Subcutaneous adipose tissue (tissue), 4 donors: ENCODE measurements around the gene PTS. TPM values are rescaled to one million over a fixed set of nuclear protein-coding genes. Genes with fewer than 3 reads are reported as not detected.

ENCODE experiments used
- total RNA-seq, 4 donors: library from RNA; depleted of rRNA; stranded (reverse); fragments of >200 nt; gene quantifications; one replicate each; pipeline ENCODE4 v1.1.0, GENCODE V29; 2016
- TF ChIP-seq, protein P1 (sequence below): fragments of 450-650 bp; IDR thresholded peaks from one replicate; pipeline ENCODE4 v1.5.1; 2016; ENCODE audit warnings: low read depth, mild to moderate bottlenecking, control low read depth, antibody characterized with exemption, moderate library complexity

The PTS gene
- total RNA-seq, 4 donors from 2014 or later: 19.8 to 40.1 (median 25.6) TPM

DNA sequence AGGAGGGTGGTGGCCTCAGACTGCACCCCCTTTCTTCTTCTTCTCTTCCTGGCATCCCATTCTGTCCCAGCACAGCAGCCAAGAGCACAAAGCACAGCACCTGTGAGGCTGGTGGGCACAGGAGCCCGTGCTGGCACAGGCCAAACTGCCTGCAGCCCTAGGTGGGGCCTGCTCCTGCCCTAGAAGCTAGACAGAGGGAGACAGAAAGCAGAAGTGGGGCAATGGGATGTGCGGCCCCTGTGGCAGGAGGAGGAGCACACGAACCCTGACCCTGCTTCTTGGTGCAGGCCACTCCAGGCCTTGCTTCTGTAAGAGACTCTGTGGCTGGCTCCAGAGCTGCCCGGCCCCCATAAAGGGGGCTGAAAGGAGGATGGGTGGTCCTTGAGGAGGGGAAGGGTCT is 3.9 kb upstream of the PTS start:
- TF ChIP-seq, protein P1, sequence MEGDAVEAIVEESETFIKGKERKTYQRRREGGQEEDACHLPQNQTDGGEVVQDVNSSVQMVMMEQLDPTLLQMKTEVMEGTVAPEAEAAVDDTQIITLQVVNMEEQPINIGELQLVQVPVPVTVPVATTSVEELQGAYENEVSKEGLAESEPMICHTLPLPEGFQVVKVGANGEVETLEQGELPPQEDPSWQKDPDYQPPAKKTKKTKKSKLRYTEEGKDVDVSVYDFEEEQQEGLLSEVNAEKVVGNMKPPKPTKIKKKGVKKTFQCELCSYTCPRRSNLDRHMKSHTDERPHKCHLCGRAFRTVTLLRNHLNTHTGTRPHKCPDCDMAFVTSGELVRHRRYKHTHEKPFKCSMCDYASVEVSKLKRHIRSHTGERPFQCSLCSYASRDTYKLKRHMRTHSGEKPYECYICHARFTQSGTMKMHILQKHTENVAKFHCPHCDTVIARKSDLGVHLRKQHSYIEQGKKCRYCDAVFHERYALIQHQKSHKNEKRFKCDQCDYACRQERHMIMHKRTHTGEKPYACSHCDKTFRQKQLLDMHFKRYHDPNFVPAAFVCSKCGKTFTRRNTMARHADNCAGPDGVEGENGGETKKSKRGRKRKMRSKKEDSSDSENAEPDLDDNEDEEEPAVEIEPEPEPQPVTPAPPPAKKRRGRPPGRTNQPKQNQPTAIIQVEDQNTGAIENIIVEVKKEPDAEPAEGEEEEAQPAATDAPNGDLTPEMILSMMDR: no peak

DNA sequence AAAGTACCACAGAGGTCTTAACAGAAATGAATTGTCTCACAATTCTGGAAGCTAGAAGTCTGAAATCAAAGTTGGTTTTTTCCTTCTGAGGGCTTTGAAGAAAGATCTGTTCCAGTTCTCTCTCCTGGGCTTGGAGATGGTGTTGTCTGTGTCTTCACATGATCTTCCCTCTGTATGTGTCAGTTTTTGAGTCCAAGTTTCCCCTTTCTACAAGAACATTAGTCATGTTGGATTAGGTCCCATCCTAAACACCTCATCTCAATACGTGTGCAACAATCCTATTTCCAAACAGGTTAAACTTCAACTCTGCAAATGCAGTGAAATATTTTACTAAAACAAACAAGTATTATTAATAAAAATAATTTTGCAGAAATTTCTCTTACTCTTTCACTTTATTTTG is 3.1 kb upstream of the PTS start:
- TF ChIP-seq, protein P1: no peak

DNA sequence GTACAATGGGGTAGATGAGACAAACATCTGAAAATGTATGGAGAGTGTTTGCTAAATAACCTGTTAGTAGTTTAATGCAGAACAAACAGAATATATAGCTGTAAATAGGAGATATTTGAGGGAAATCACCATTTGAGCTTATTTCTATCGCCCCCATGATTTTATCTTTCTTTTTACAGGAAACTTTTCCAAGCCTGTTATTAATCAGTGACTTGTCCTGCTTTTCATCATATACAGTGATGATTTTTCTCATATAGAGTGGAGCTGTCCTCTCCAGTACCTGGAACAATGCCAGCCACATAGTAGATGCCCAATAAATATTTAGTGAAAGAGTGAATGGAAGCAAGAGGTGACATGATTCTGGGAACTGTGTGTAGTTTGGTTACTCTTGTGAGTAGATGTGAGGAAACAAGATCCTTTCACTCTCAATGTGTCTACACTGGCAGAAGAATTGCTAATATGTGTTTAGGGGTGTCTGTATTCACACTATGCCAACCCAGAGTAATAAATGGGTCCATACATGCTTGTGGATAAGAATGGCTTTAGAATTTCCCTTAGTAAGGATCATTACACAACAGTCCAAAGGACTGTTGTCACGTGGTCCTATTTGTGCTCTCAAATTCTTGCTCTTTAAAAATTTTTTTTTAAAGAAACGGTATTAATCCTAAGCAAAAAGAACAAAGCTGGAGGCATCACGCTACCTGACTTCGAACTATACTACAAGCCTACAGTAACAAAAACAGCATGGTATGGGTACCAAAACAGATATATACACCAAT is 2.3 kb upstream of the PTS start:
- TF ChIP-seq, protein P1: no peak

DNA sequence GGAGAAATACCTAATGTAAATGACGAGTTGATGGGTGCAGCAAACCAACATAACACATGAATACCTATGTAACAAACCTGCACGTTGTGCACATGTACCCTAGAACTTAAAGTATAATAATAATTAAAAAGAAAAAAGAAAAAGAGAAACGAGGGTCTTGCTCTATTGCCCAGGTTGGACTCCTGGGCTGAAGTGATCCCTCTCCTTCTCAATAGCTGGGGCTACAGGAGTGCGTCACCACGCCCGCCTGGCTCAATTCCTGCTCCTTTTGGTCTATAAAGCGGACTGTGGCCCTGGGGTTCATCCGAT is 521 bp upstream of the PTS start:
- TF ChIP-seq, protein P1: no peak

DNA sequence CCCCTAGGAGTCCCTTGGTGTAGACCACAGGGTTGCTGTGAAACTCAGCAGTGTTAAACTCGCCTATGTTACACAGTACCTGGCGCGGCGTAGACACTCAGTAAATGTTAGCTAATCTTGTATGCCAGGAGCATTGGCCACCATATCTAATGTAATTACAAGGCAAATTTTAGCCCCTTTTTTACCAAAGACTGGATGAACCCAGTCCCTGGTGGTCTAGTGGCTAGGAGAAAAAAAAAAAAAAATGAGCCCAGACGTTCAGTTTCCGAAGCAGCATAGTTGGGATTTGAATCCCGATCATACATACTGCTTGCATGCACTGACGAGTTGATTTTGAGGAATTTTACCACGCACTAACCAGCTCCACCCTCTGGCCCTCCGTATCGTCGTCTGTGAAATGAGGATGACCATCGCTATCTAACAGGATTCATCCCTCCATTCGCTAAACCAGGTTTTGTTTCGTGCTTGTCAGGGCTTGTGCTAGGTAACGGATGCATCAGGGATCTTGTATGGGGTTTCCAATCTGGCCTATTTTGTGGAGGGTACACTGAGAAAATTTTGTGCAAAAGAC is 688 bp downstream of the PTS start:
- TF ChIP-seq, protein P1: no peak

DNA sequence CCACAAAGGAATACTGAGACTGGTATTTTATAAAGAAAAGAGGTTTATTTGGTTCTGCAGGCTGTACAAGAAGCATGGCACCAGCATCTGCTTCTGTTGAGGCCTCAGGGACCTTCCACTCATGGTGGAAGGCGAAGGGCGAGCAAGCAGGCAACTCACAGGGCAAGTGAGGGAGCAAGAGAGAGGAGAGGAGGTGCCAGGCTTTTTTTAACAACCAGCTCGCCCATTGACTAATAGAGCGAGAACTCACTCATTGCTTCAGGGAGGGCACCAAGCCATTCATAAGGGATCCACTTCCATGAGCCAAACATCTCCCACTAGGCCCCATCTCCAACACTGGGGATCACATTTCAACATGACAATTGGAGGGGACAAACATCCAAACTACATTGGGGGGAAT is 1.2 kb downstream of the PTS start:
- TF ChIP-seq, protein P1: no peak

DNA sequence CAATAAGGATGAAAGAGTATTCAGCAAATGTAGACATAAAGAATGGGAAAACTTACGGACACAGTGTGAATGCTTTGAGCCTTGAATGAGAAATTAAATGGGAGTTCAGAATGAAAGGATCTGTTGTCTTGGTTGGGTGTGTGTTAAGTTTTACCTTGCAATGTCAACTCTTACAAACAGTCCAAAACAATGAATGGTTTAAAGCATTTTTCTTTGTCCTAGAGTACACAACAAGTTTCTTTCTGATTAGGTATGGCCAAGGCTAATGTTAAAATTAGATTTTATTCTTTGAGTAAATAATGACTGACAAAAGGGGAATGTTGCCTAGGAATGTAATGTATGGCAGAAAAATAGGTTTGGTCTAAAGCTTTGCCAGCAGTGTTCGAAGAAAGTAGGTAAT is 2.5 kb downstream of the PTS start:
- TF ChIP-seq, protein P1: no peak
